HCT116 (cell line): ENCODE results near the gene LRRC1. TPM values are rescaled to one million over a fixed set of nuclear protein-coding genes. Genes with fewer than 3 reads are reported as not detected.

Experiments
- ATAC-seq: fragments of 200-7000 bp; cut with Tn5 transposase; 2 replicates; pipeline ENCODE4 v1.9.1; 2020; ENCODE audit warnings: mild to moderate bottlenecking, moderate library complexity
- BruUV-seq: library from RNA; stranded (reverse); fragments of 400-500 nt; replicated peaks from 2 replicates; lab custom pipeline; 2021; lab: Mats Ljungman, UMichigan
- CTCF ChIA-PET: fragments of 300-600 bp; sonication (Branson Sonifier 250); formaldehyde crosslinking; loops from one replicate; lab custom pipeline; 2021; ENCODE audit warnings: antibody characterized with exemption; lab: Charles Lee
- POLR2A ChIA-PET: fragments of 300-600, 350-600 bp; sonication (Branson Sonifier 250); formaldehyde crosslinking; loops from one replicate; lab custom pipeline; 2021; ENCODE audit warnings: antibody characterized with exemption; lab: Charles Lee
- RAD21 ChIA-PET, 2 experiments: fragments of 300-600 bp; sonication (Branson Sonifier 250); formaldehyde crosslinking; loops; one replicate each; lab custom pipeline; 2023; ENCODE audit warnings: low total read pairs in 2 of 2; ENCODE audit not compliant: uncharacterized antibody in 2 of 2, unreplicated experiment in 2 of 2, low non-redundant PET in 1 of 2; lab: Charles Lee
- DNase-seq: peaks from one replicate; pipeline ENCODE4 v3.0.0-alpha.2; 2010; ENCODE audit warnings: low read depth, low spot score
- H2AFZ ChIP-seq: fragments of 200-600 bp; shearing (Covaris generic), sonication (generic); 2 replicates; pipeline ENCODE4 v1.6.1; 2017; ENCODE audit warnings: low read depth, mixed run types, mixed read lengths, antibody characterized with exemption, low read length; ENCODE audit not compliant: poor library complexity, severe bottlenecking
- H3K27ac ChIP-seq: 2 replicates; pipeline ENCODE4 v1.5.1; 2012; ENCODE audit warnings: low read depth, low read length
- H3K27me3 ChIP-seq: fragments of 200-600 bp; sonication (generic); 2 replicates; pipeline ENCODE4 v1.6.1; 2016; ENCODE audit warnings: mixed run types, low read length, mixed read lengths; ENCODE audit not compliant: insufficient read depth
- H3K36me3 ChIP-seq, 2 experiments: fragments of 200-500 bp in 1 of 2; fragments of 200-600 bp in 1 of 2; sonication (Bioruptor generic) in 1 of 2; sonication (generic) in 1 of 2; 2 replicates each; pipeline versions ENCODE4 v1.5.1 to v1.6.1; 2014 to 2016; ENCODE audit warnings: low read length in 2 of 2, inconsistent platforms in 1 of 2, mixed read lengths in 1 of 2, mixed run types in 1 of 2; ENCODE audit not compliant: insufficient read depth in 2 of 2, control insufficient read depth in 1 of 2
- H3K4me1 ChIP-seq, 2 experiments: fragments of 200-600 bp in 1 of 2; sonication (generic) in 1 of 2; 2 replicates each; pipeline versions ENCODE4 v1.5.1 to v1.6.1; 2012 to 2017; ENCODE audit warnings: low read length in 2 of 2, inconsistent platforms in 1 of 2, mild to moderate bottlenecking in 1 of 2, mixed read lengths in 1 of 2, mixed run types in 1 of 2, moderate library complexity in 1 of 2; ENCODE audit not compliant: insufficient read depth in 2 of 2, control insufficient read depth in 1 of 2
- H3K4me2 ChIP-seq: fragments of 200-600 bp; sonication (generic); 2 replicates; pipeline ENCODE4 v1.6.1; 2017; ENCODE audit warnings: mixed run types, low read length, mixed read lengths
- H3K4me3 ChIP-seq, 2 experiments: fragments of 200-600 bp in 1 of 2; sonication (generic) in 1 of 2; replicated peaks in 1 of 2; 2 replicates each; pipeline ENCODE4 v1.5.1; 2011 to 2016; ENCODE audit warnings: low read length in 2 of 2, control low read depth in 1 of 2, low read depth in 1 of 2, mild to moderate bottlenecking in 1 of 2, mixed read lengths in 1 of 2, mixed run types in 1 of 2
- H3K79me2 ChIP-seq: fragments of 200-600 bp; sonication (generic); 2 replicates; pipeline ENCODE4 v1.6.1; 2017; ENCODE audit warnings: mild to moderate bottlenecking, mixed run types, low read length, moderate library complexity, mixed read lengths; ENCODE audit not compliant: insufficient read depth
- H3K9ac ChIP-seq: fragments of 200-600 bp; sonication (generic); 2 replicates; pipeline ENCODE4 v1.6.1; 2016; ENCODE audit warnings: low read length, mixed read lengths
- H3K9me2 ChIP-seq: fragments of 200-600 bp; sonication (generic), shearing (Covaris generic); 2 replicates; pipeline ENCODE4 v1.6.1; 2017; ENCODE audit warnings: mixed run types, mild to moderate bottlenecking, moderate library complexity; ENCODE audit not compliant: insufficient read depth
- H3K9me3 ChIP-seq, 2 experiments: fragments of 200-500 bp in 1 of 2; fragments of 200-600 bp in 1 of 2; sonication (Bioruptor generic) in 1 of 2; sonication (generic) in 1 of 2; 2 replicates each; pipeline ENCODE4 v1.6.1; 2014 to 2017; ENCODE audit warnings: low read length in 2 of 2, mixed read lengths in 2 of 2, inconsistent platforms in 1 of 2, low read depth in 1 of 2, mild to moderate bottlenecking in 1 of 2, mixed run types in 1 of 2, moderate library complexity in 1 of 2; ENCODE audit not compliant: control insufficient read depth in 1 of 2, insufficient read depth in 1 of 2
- H4K20me1 ChIP-seq: fragments of 200-600 bp; sonication (generic), shearing (Covaris generic); 2 replicates; pipeline ENCODE4 v1.6.1; 2017; ENCODE audit warnings: mixed run types, mild to moderate bottlenecking, moderate library complexity; ENCODE audit not compliant: insufficient read depth
- ATF3 ChIP-seq: IDR thresholded peaks from 2 replicates; pipeline ENCODE4 v1.6.1; 2012
- CEBPB ChIP-seq: IDR thresholded peaks from 2 replicates; pipeline ENCODE4 v1.6.1; 2012; ENCODE audit warnings: low read depth
- EGR1 ChIP-seq: IDR thresholded peaks from 2 replicates; pipeline ENCODE4 v1.6.1; 2012; ENCODE audit warnings: low read depth
- ELF1 ChIP-seq: IDR thresholded peaks from 2 replicates; pipeline ENCODE4 v1.6.1; 2012; ENCODE audit warnings: low read depth, borderline replicate concordance
- EZH2 ChIP-seq: fragments of 200-600 bp; sonication (generic); IDR thresholded peaks from 2 replicates; pipeline ENCODE4 v1.6.1; 2017; ENCODE audit warnings: antibody characterized with exemption, mixed run types
- EZH2phosphoT487 ChIP-seq: fragments of 200-600 bp; IDR thresholded peaks from 2 replicates; pipeline ENCODE4 v1.6.1; 2018; ENCODE audit warnings: antibody characterized with exemption, borderline replicate concordance
- FOSL1 ChIP-seq: IDR thresholded peaks from 2 replicates; pipeline ENCODE4 v1.6.1; 2012; ENCODE audit warnings: low read depth
- JUND ChIP-seq: IDR thresholded peaks from 2 replicates; pipeline ENCODE4 v1.6.1; 2012
- SP1 ChIP-seq: IDR thresholded peaks from 2 replicates; pipeline ENCODE4 v1.6.1; 2012; ENCODE audit warnings: low read depth
- SRF ChIP-seq: IDR thresholded peaks from 2 replicates; pipeline ENCODE4 v1.6.1; 2012; ENCODE audit warnings: low read depth
- TCF7L2 ChIP-seq: IDR thresholded peaks from 2 replicates; pipeline ENCODE4 v1.7.0; 2011; ENCODE audit warnings: borderline replicate concordance, inconsistent platforms; ENCODE audit not compliant: insufficient read depth, insufficient read length; ENCODE audit errors: extremely low read depth
- YY1 ChIP-seq: IDR thresholded peaks from 2 replicates; pipeline ENCODE4 v1.6.1; 2011; ENCODE audit warnings: low read length, low read depth, moderate library complexity, mild to moderate bottlenecking; ENCODE audit not compliant: insufficient replicate concordance; ENCODE audit errors: extremely low read depth
- ZBTB33 ChIP-seq: IDR thresholded peaks from 2 replicates; pipeline ENCODE4 v1.6.1; 2011; ENCODE audit warnings: mild to moderate bottlenecking, low read length, moderate library complexity; ENCODE audit not compliant: insufficient replicate concordance; ENCODE audit errors: extremely low read depth
- intact Hi-C: fragments of 100-400 bp; cut with micrococcal nuclease; formaldehyde crosslinking; loops from 2 replicates; pipeline ENCODE4 v1.10.0; 2022
- total RNA-seq: library from RNA; stranded (reverse); gene quantifications from one replicate; pipeline ENCODE4 v1.2.1, GENCODE V29; 2021; ENCODE audit not compliant: unreplicated experiment
- TF ChIP-seq, protein P1 (sequence below): IDR thresholded peaks from 2 replicates; pipeline ENCODE4 v1.6.1; 2012
- TF ChIP-seq, protein P2 (sequence below), 3 experiments: fragments of 200-600 bp in 1 of 3; sonication (generic) in 1 of 3; IDR thresholded peaks in 2 of 3; conservative IDR thresholded peaks in 1 of 3; 2 replicates each; pipeline ENCODE4 v1.5.1; 2012 to 2017; ENCODE audit warnings: low read depth in 2 of 3, low read length in 2 of 3, antibody characterized with exemption in 1 of 3, borderline replicate concordance in 1 of 3, control low read depth in 1 of 3, mild to moderate bottlenecking in 1 of 3, mixed read lengths in 1 of 3, mixed run types in 1 of 3, moderate library complexity in 1 of 3; ENCODE audit not compliant: insufficient read depth in 1 of 3

LRRC1 gene
- total RNA-seq, 1 experiment from 2014 or later, result 19.8 TPM

- Histone ChIP-seq H3K9me2 (no peaks in the 10 kb centered on the region), H3K4me1 (peaks cover 6 to 14% of the 10 kb centered on the region in 2 experiments), H2AFZ (no peak overlapping the region), H3K4me2 (no peak overlapping the region), H3K36me3 (no peaks in the 10 kb centered on the region), H3K9me3 (no peaks in the 10 kb centered on the region), H3K9ac (no peak overlapping the region), H3K27me3 (no peaks in the 10 kb centered on the region), H3K79me2 (peaks cover 16% of the 10 kb centered on the region; the same call in 1 of the 2 replicates), H3K27ac (no peak overlapping the region), H4K20me1 (no peaks in the 10 kb centered on the region), H3K4me3 (no peak overlapping the region)
- ATAC-seq (no peak), DNase-seq (no peak)
- RAD21 ChIA-PET, result no interaction called here
- TF ChIP-seq TCF7L2 (no peak), EGR1 (no peak), EZH2phosphoT487 (no peak), ZBTB33 (no peak), CEBPB (no peak)
- CTCF ChIA-PET, result no interaction called here
- intact Hi-C loops, result no loop called here
- BruUV-seq, result no TSS peak
- POLR2A ChIA-PET, result no interaction called here
Observed at GRCh38 chr6:53858196-53858595, 63.4 kb downstream of the LRRC1 start.

DNA sequence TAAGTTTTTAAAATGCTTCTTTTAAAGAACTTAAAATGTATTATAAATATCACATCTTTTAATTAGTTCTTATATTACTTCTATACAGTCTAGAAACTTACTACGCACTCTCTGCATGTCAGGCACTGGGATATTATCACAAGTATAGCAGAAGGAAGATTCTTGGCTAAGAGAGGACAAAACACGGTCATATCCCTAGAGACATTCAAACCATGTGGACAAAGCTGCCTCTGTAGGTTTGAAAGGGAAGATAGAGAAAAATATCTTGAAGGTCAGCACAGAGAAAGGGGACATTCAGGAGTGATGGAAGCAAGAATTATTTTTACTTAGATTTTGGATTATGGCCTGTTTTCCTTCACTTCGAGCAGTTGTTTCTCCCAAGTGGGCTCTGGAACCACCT is 64.1 kb downstream of the LRRC1 start:
- POLR2A ChIA-PET, result no interaction called here
- peaks cover 6 to 14% of the 10 kb centered on the region in 2 experiments for H3K4me1 ChIP-seq

More for the DNA sequence above, 64.1 kb downstream of the LRRC1 start:
- DNase-seq, result no peak
- no peaks in the 10 kb centered on the region for H3K9me3 ChIP-seq
- no peak overlapping the region for H3K4me3 ChIP-seq
- TF ChIP-seq FOSL1 (no peak), SP1 (no peak), EZH2phosphoT487 (no peak), JUND (no peak), TCF7L2 (no peak), EZH2 (no peak), ATF3 (no peak), YY1 (no peak), ELF1 (no peak), SRF (no peak)
- TF ChIP-seq, protein P1, sequence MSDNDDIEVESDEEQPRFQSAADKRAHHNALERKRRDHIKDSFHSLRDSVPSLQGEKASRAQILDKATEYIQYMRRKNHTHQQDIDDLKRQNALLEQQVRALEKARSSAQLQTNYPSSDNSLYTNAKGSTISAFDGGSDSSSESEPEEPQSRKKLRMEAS, result no peak
- TF ChIP-seq, protein P2, sequence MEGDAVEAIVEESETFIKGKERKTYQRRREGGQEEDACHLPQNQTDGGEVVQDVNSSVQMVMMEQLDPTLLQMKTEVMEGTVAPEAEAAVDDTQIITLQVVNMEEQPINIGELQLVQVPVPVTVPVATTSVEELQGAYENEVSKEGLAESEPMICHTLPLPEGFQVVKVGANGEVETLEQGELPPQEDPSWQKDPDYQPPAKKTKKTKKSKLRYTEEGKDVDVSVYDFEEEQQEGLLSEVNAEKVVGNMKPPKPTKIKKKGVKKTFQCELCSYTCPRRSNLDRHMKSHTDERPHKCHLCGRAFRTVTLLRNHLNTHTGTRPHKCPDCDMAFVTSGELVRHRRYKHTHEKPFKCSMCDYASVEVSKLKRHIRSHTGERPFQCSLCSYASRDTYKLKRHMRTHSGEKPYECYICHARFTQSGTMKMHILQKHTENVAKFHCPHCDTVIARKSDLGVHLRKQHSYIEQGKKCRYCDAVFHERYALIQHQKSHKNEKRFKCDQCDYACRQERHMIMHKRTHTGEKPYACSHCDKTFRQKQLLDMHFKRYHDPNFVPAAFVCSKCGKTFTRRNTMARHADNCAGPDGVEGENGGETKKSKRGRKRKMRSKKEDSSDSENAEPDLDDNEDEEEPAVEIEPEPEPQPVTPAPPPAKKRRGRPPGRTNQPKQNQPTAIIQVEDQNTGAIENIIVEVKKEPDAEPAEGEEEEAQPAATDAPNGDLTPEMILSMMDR (IDR thresholded peaks at IDR 0.05 in 2 of 3, conservative IDR thresholded peaks at IDR 0.05 in 1 of 3; ENCODE audit: borderline replicate concordance in 1 of 3, insufficient read depth in 1 of 3, low read depth in 2 of 3, low read length in 2 of 3), result no peak
- TF ChIP-seq, all 23 proteins: peak for 0
- no peak overlapping the region for H3K4me2 ChIP-seq
- BruUV-seq, result no TSS peak
- no peak overlapping the region for H2AFZ ChIP-seq
- no peak overlapping the region for H3K27ac ChIP-seq
- ATAC-seq, result no peak
- peaks cover 16% of the 10 kb centered on the region; the same call in 1 of the 2 replicates for H3K79me2 ChIP-seq
- H3K27me3 ChIP-seq, result no peaks in the 10 kb centered on the region
- intact Hi-C loops, result no loop called here
- CTCF ChIA-PET, result no interaction called here
- H3K9me2 ChIP-seq, result no peaks in the 10 kb centered on the region
- RAD21 ChIA-PET, result no interaction called here
- H3K36me3 ChIP-seq, result no peaks in the 10 kb centered on the region
- no peaks in the 10 kb centered on the region for H4K20me1 ChIP-seq
- H3K9ac ChIP-seq, result no peak overlapping the region
